HG03196 (cell line): ENCODE results near the gene RASSF5.
"Not testable (repeated sequence)": the region's sequence is repeated elsewhere in the genome, so short reads cannot be mapped to it uniquely, and the experiment has no call there.

Experiments used
- ATAC-seq: cut with Tn5 transposase; IDR thresholded peaks from one replicate; pipeline ENCODE4 v1.9.1; 2021; ENCODE audit not compliant: unreplicated experiment

The RASSF5 gene

DNA sequence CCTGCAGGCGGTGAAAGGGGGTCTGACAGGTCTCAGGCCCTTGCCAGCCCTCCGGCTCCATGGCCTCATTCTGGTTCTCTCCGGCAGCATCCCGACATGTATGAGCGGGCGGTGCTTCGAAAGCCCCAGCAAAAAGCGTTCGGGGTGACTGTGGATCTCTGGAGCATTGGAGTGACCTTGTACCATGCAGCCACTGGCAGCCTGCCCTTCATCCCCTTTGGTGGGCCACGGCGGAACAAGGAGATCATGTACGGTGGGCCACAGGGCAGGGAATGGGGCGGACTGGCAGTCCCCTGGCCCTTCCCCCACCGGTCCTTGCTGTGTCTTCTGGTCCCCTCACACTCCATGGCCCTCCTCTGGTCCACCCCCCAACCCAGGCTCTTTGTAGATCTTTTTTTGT lies 30.7 kb upstream of the RASSF5 start:
- ATAC-seq = no peak

DNA sequence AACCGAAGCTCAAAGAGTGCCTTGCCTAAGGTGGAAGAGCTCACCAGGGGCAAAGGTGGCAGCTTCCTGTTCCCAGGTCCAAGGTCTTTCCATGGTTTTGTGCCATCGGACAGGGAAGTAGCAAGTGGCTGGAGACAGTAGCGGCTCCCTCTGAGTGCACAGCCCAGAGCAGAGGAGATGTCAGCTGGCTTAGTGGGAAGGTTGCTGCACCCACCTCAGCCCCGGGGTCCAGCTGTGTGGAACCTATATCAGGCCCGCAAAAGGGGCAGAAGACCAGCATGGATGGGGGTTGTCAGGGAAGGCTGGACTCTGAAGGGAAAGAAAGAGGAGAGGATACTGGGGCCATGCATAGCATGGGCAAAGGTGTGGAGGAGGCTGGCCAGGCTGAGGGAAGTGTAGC lies 30.2 kb upstream of the RASSF5 start:
- no peak for ATAC-seq

DNA sequence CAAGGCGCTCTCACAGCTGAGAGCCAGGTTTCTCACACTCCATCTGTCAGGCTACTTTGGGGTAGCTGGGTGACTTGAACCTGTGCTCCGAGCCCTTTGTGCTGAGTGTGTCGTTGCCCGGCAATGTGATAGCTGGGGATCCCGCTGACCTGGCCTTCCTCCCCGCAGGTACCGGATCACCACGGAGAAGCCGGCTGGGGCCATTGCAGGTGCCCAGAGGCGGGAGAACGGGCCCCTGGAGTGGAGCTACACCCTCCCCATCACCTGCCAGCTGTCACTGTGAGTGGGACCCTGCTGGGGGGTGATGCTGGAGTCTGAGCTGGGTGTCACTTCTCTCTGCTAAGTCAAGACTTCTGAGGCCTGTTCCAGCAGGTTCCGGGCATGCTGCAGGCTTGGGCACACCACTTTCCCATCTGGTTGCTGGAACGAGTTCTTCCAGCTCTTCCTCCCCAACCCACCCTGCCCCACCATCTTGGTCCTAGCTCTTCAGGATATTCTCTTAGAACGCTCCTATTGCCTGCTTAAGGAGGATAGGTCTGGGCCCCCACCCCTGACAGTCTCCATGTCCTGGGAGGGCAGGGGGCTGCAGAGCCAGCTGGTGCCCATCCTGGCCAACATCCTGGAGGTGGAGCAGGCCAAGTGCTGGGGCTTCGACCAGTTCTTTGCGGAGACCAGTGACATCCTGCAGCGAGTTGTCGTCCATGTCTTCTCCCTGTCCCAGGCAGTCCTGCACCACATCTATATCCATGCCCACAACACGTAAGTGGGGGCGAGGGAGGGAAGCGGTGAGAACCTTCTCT lies 29.6 kb upstream of the RASSF5 start:
- ATAC-seq = no peak

DNA sequence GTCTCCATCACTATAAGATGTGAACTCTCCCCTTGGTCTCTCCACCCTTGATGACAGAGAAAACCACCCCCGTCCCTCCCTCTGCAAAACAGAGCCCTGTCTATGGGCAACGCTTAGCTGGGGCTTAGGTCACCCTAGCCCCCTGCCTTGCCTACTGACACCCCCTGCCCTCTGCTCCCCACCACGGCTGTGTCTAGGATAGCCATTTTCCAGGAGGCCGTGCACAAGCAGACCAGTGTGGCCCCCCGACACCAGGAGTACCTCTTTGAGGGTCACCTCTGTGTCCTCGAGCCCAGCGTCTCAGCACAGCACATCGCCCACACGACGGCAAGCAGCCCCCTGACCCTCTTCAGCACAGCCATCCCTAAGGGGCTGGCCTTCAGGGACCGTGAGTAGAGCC lies 28.6 kb upstream of the RASSF5 start:
- no peak for ATAC-seq

DNA sequence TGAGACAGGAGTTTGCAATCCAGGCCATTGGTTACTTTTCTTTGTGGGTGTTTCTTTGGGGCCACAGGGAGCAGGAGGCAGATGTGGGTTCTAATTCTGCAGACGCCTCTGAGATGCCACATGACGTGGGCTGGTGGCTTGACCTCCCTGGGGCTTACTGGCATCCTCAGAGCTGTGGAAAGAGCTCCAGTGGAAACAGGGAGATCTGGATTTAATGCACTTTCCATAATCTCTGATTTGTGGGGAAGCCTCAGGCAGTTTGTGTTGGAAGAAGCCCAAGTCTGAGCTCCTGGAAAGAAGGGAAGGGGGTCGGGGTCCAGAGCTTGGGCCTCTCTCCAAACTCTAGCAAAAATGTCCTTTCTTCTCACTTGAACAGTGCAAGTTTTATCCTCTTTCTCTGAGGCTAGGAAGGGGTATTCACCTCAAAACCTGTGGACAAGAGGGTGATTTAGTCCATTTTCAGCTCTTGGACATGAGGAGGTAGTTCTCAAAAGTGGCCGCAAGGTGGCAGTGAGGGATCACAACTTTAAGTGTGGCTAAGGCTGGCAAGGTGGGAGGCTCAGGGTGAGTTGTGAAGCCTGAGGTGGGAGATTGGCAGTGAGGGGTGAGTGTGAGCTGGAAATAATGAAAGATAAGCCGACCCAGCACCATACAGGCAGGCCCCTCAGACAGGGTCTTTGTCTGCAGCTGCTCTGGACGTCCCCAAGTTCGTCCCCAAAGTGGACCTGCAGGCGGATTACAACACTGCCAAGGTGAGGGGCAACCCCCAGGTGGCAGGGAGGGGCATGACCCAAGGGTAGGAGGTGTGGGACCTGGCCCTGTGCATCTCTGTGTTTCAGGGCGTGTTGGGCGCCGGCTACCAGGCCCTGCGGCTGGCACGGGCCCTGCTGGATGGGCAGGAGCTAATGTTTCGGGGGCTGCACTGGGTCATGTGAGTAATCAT lies 27.9 kb upstream of the RASSF5 start:
- ATAC-seq = no peak

DNA sequence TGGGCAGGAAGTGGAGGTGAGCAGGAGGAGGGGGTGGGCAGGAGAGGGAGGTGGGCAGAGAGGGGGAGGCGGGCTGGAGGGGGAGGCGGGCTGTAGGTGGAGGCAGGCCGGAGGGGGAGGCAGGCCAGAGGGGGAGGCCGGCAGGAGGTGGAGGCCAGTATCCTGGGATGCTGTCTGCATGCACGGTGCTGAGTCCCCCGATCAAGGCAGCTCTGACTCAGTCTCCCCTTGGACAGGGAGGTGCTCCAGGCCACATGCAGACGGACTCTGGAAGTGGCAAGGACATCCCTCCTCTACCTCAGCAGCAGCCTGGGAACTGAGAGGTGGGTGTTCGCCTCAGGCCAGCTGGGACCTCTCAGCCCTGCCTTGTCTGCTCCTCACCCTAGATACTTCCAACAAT lies 27.1 kb upstream of the RASSF5 start:
- no peak for ATAC-seq

DNA sequence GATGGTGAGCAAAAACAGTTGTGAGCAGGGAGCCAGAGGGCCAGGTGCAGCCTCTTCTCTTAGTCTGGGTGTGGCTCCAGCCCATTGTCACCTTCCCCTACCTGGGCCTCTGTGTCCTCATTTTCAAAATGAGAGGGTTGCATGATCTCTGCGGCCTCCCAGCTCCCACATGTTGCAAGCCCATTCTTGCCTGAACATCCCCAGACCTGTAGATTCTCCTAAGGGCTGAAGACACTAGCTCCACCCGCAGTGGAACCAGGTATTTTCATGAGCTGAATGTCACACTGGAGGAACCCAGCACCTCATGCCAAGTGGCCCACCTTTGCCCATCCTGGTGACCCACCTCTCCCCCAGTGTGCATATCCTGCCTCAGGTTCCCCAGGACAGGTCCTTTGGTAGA lies 24.7 kb upstream of the RASSF5 start:
- ATAC-seq = no peak

DNA sequence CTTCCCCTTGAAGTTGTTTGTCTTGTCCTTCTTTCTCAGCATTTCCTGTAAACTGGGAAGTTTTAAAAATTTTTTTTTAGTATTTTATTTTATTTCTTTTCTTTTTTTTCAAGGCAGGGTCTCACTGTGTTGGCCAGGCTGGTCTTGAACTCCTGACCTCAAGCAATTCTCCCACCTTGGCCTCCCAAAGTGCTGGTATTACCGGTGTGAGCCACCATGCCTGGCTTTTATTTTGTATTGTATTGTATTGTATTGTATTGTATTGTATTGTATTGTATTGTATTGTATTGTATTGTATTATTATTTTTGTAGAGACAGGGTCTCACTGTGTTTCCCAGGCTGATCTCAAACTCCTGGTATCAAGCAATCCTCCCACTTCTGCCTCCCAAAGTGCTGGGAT lies 23.5 kb upstream of the RASSF5 start:
- ATAC-seq = not testable (repeated sequence)

DNA sequence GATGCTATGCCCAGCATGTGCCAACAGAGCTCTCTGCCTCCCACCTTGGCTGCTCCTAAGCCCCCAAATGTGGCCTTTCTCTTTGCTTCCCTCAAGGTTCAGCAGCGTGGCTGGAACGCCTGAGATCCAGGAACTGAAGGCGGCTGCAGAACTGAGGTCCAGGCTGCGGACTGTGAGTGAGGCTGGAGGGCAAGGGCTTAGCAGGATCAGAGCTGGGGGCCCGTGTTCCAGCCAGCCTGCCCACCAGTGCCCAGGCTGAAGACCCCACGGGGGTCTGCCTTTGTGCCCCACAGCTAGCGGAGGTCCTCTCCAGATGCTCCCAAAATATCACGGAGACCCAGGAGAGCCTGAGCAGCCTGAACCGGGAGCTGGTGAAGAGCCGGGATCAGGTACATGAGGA lies 22.4 kb upstream of the RASSF5 start:
- ATAC-seq = no peak

DNA sequence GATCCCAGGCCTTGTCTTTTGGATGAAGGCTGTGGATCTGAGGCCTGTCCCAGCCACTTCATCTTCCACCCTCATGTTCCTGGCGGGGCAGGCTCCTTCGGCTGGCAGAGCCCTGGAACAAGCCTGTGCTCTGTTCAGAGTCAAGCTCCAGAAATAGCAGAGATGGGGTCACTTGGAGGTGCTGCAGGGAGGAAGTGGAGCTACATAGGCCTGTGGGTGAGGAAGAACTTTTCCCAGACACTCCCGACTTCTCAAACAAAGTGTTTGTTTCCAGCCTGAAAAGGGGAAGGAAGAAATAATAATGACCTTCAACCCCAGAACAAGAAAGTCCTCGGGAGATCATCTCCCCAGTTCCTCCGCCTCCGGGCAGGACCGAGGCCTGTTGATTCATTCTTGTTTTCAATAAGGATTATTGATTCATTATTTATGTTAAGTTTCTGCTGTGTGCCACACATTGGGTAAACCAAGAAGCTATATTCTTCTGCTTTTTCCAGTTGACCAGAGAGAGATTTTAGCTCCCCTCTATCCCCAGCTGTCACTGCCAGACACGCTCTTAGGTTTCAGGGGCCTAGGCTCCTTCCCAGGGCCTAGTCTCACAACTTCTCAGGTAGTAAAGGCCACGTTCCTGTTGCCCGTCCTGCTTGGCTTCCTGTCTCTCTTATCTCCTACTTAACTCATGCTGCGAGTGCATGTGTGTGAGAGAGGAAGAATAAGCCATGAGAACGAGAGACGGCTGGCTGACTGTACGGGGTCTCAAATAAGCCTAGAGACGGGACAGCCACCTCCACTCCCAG lies 20.1 kb upstream of the RASSF5 start:
- ATAC-seq = no peak

DNA sequence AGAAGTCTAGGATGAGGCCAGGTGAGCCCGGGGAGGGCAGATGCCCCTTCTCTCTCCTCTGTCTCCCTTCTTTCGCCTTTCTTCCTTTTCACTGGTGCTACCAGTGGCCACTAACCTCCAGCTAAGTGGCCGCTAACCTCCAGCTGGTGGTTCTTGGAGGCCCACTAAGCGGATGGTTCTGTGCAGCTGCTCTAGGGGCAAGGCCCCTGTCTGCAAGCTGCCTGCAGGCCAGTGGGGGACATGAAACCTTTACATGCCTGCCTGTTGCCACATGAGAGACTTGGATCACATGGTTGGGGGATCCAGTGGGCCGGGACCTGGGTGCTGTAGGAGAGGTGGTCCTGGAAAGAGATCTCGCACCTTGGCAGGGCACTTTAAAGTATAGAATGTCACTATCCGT lies 19.4 kb upstream of the RASSF5 start:
- ATAC-seq = no peak

DNA sequence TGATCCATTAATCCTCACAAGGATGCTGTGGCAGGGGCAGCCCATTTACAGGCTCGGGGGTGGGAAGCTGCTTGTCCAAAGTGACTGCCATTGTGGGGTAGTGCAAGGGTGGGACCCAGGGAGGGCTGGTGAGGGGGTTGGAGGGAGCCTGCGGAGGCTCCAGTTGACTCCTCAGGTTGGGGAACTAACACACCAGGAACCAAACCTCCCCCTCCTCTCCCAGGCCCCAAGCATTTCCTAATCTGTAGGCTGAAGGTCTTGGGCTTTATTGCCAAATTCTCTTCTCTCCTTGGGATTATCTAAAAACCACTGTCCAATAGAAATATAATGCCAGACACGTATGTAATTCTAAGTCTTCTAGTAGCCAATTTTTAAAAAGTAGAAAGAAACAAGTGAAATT lies 18.9 kb upstream of the RASSF5 start:
- ATAC-seq = no peak

DNA sequence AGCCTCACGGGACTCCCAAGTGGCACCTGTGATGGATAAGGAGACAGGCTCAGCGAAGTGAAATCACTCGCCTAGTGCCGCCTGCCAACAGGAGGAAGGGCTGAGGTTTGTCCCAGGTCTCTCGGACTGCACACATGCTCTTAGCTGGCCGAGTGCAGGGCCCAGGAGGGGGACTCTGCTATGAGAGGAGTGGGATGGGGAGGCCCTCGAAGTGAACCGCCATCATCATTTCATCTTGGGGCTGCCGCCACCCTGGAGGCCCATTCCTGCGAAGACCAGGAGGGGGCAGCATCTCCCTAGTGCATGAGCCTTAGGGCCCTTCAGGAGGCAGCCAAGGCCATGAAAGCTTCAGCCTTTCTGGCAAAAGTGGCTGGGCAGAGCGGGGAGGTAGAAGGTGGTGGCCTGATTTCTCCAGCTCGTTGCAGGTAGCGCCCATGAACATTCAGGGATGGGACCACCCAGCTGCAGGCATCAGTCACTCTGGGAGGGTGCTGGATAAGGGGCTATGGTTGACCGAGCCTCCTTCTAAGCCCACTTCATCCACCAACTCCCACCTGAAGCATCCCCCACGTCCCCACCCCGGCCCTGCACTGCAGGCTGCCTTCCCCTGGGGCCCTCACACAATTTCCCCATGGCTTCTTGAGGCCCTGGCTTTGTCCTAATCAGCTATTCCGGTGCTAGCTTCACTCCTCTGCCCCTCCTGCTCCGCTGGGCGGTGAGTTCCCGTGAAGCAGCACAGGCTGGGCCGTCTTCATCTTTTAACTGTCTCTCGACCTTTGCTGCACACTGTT lies 17.2 kb upstream of the RASSF5 start:
- ATAC-seq = no peak

DNA sequence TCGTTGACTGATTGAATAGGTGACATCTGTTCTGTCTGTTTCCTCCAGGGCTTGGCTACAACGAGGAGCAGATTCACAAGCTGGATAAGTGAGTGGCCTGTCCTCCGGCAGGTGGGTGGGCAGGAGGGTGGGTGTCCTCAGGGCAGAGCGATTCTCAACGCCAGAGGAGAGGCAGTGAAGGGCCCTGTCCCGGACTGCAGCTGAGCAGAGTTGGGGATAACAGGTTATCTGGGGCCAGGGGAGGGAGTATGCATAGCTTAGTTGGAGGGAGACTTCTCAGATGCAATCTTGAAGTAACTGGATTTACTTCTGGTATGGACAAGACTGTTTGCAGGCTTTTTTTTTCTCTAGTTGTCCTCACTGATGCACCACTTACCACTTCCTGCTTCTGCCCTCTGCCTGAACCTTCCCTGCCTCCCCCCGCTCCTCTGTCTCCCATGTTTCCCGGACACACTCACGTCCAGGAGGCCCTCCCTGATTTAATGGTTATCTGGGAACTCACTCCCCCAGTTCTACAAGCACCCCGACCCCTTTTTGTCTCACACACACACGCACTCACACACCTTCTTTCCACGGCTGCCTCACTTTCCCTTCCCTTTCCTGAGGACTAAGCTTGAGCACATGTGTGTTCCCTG lies 16.4 kb upstream of the RASSF5 start:
- no peak for ATAC-seq

DNA sequence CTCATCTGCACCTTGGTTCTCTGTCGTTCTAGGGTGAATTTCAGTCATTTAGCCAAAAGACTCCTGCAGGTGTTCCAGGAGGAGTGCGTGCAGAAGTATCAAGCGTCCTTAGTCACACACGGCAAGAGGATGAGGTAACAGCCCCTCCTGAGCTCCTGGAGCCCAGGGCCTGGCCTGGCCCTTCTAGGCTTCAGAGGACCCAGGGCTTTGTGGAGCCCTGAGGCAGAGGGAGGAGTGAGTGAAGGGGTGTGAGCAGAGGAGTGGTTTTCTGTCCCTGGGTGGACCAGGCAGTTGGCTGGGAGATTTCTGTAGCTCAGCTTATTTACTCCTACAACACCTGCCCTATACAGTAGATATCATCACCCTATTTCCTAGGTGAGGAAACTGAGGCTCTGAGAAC lies 15.7 kb upstream of the RASSF5 start:
- ATAC-seq = no peak

DNA sequence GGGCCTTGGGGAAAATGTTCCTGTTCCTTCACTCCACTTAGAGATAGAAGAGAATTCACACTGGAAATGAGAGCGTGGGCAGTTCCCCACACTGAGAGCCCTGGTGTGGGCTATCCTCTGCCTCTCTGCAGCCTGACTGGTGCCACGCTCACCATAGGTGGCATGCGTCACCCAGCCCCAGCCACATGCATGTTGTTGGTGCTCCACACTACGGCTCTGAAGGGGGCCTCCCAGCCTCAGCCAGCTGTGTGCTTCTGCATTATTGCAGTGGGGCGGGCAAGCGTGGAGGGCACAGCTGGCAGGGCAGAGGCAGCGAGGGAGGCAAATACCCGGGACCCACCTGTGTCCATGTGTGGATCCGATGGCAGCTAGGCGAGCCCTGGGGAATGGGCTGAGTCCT lies 14.7 kb upstream of the RASSF5 start:
- ATAC-seq = no peak

DNA sequence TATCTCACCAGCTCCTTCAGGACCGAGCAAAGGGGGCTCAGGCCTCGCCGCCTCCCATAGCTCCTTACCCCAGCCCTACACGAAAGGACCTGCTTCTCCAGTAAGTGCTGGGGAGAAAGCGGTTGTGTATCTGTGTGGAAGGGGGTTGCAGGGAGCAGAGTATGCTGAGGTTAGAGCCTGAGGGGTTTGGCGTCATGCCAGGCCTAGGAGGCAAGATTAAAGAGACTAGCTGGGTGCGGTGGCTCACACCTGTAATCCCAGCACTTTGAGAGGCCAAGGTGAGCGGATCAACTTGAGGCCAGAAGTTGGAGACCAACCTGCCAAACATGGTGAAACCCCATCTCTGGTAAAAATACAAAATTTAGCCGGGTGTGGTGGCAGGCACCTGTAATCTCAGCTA lies 14.1 kb upstream of the RASSF5 start:
- no peak for ATAC-seq

DNA sequence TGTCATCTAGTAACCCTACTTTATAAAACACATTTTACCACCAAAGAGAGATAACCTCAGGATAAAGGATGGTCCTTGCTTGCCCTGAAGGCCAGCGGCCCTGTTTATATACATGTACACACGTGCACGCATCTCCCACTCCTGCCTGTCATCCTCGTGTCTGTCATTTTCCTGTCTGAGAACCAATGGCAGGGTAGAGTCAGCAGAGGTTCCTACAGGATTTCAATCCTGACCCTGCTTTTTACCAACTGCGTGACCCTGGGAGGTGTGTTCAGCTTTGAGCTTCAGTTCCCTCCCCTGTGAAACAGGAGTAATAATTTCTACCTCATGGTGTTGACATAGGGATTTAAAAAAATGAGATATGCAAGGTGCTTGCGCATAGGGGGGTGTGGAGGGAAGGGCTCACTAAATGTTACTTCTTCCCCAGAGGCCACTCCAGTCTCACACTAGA lies 12.3 kb upstream of the RASSF5 start:
- ATAC-seq = no peak

DNA sequence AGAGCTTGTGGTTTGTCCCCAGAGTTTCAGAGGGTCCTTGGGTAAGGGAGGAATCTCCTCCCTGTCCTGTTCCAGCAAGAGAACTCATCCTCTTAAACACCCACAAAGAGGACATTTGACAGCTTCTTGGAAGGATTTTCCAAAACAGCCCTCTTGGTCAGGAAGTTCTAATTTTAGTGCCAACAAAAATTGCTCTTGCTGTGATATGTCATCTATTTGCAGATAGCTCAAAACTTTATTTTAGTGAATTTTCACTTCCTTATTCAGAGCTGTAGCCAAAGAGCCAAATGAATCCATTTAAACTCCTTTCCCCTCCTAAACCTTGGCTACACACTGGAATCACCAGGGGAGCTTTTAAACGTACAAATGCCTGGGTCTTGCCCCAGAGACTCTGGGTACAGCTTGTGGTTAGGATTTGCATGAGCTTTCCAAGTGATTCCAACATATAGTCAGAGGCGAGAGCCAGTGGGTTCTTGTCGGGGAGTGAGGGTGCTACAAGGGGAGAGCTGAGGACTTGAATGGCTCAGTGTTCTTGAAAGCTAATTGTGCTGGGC lies 11.8 kb upstream of the RASSF5 start:
- ATAC-seq = peak; percentile 1
